Keratinocyte (primary cell): Measurements from ENCODE around the gene MAGEH1. TPM values are rescaled to one million over a fixed set of nuclear protein-coding genes. Genes with fewer than 3 reads are reported as not detected.

Experiments
- DNase-seq: peaks from one replicate; pipeline ENCODE4 v3.0.0-alpha.2; 2011; ENCODE audit warnings: low read depth, missing footprints, low spot score
- FAIRE-seq: peaks from 2 replicates; lab custom pipeline; 2011; peaks lifted over from hg19 to GRCh38; lab: Jason Lieb, UNC
- H2AFZ ChIP-seq: 2 replicates; pipeline ENCODE4 v1.6.0; 2012; ENCODE audit warnings: low read length, control low read depth, inconsistent platforms; ENCODE audit not compliant: control insufficient read depth
- H3K27ac ChIP-seq: 2 replicates; pipeline ENCODE4 v1.5.1; 2011; ENCODE audit warnings: low read length; ENCODE audit not compliant: control insufficient read depth, insufficient read depth
- H3K27me3 ChIP-seq: 3 replicates; pipeline ENCODE4 v1.6.0; 2011; ENCODE audit warnings: low read length; ENCODE audit not compliant: control insufficient read depth, insufficient read depth; ENCODE audit errors: extremely low read depth
- H3K36me3 ChIP-seq, 2 experiments: 2 replicates in 1 of 2; 3 replicates in 1 of 2; pipeline ENCODE4 v1.5.1; 2011; ENCODE audit warnings: low read length in 2 of 2, mild to moderate bottlenecking in 1 of 2; ENCODE audit not compliant: control insufficient read depth in 2 of 2, insufficient read depth in 2 of 2; ENCODE audit errors: extremely low read depth in 1 of 2
- H3K4me1 ChIP-seq: 3 replicates; pipeline ENCODE4 v1.5.1; 2011; ENCODE audit warnings: low read length; ENCODE audit not compliant: control insufficient read depth, insufficient read depth; ENCODE audit errors: extremely low read depth
- H3K4me2 ChIP-seq: 3 replicates; pipeline ENCODE4 v1.6.0; 2011; ENCODE audit warnings: low read depth, low read length; ENCODE audit not compliant: control insufficient read depth, insufficient read depth; ENCODE audit errors: extremely low read depth
- H3K4me3 ChIP-seq, 3 experiments: fragments of 200-600 bp in 1 of 3; sonication (generic) in 1 of 3; 2 replicates in 2 of 3; 3 replicates in 1 of 3; pipeline ENCODE4 v1.5.1; 2011 to 2016; ENCODE audit warnings: low read length in 3 of 3, mild to moderate bottlenecking in 3 of 3, control low read depth in 2 of 3, inconsistent platforms in 1 of 3, low read depth in 1 of 3, mixed read lengths in 1 of 3, mixed run types in 1 of 3, moderate library complexity in 1 of 3; ENCODE audit not compliant: control insufficient read depth in 2 of 3, insufficient read depth in 2 of 3; ENCODE audit errors: extremely low read depth in 1 of 3
- H3K79me2 ChIP-seq: 2 replicates; pipeline ENCODE4 v1.6.0; 2012; ENCODE audit warnings: low read length; ENCODE audit not compliant: control insufficient read depth, insufficient read depth
- H3K9ac ChIP-seq: 3 replicates; pipeline ENCODE4 v1.6.0; 2011; ENCODE audit warnings: low read length; ENCODE audit not compliant: control insufficient read depth, insufficient read depth; ENCODE audit errors: extremely low read depth
- H3K9me1 ChIP-seq: 3 replicates; pipeline ENCODE4 v1.6.0; 2011; ENCODE audit warnings: low read length; ENCODE audit not compliant: control insufficient read depth, insufficient read depth; ENCODE audit errors: extremely low read depth
- H3K9me3 ChIP-seq: 2 replicates; pipeline ENCODE4 v1.5.1; 2012; ENCODE audit warnings: low read depth, low read length; ENCODE audit not compliant: control insufficient read depth
- H4K20me1 ChIP-seq: 3 replicates; pipeline ENCODE4 v1.6.0; 2011; ENCODE audit warnings: low read length; ENCODE audit not compliant: control insufficient read depth, insufficient read depth; ENCODE audit errors: extremely low read depth
- EZH2 ChIP-seq: IDR thresholded peaks from one replicate; pipeline ENCODE4 v1.6.1; 2012; ENCODE audit warnings: inconsistent platforms, mild to moderate bottlenecking, low read length, moderate library complexity
- dilution Hi-C: fragments of 300-500 bp; cut with MboI; formaldehyde crosslinking; loops from one replicate; pipeline ENCODE4 v1.7.0; 2020; ENCODE audit warnings: low sequenced_read_pairs; ENCODE audit not compliant: extremely low pct_ligation_motif_present
- polyA plus RNA-seq, 5 experiments: library from polyadenylated mRNA; depleted of rRNA in 3 of 5; stranded (reverse) in 3 of 5; stranded (forward) in 1 of 5; unstranded in 1 of 5; fragments of >200 nt; gene quantifications; 1 replicate in 1 of 5; 2 replicates in 3 of 5; 3 replicates in 1 of 5; pipeline versions ENCODE4 v1.2.1 to v1.2.3, GENCODE V29; 2011 to 2012; ENCODE audit warnings: missing spikeins in 2 of 5, low read depth in 1 of 5, low replicate concordance in 1 of 5
- small RNA-seq, 3 experiments: library from RNA; depleted of rRNA; stranded (forward); fragments of <200 nt; gene quantifications; one replicate each; pipeline ENCODE3, GENCODE V24; 2012; ENCODE audit warnings: low read depth in 3 of 3, low replicate concordance in 1 of 3; ENCODE audit not compliant: insufficient read length in 3 of 3
- TF ChIP-seq, protein P1 (sequence below), 3 experiments: IDR thresholded peaks in 1 of 3; conservative IDR thresholded peaks in 1 of 3; optimal IDR thresholded peaks in 1 of 3; 2 replicates in 2 of 3; 3 replicates in 1 of 3; pipeline versions ENCODE3 to v1.5.1; 2011; ENCODE audit warnings: low read length in 3 of 3, mild to moderate bottlenecking in 3 of 3, moderate library complexity in 2 of 3, control low read depth in 1 of 3, inconsistent platforms in 1 of 3; ENCODE audit not compliant: insufficient read depth in 2 of 3; ENCODE audit errors: extremely low read depth in 1 of 3

MAGEH1 gene
- polyA plus RNA-seq, 1 donor (not counting 4 experiments of a cell fraction or from before 2014, with no cell fraction given) = 6.7 TPM

GRCh38 chrX:55490974-55491373 is 39.0 kb downstream of the MAGEH1 start:
- H3K36me3 ChIP-seq = no peaks in the 10 kb centered on the region
- H3K4me3 ChIP-seq = no peak overlapping the region
- no peaks in the 10 kb centered on the region for H3K9me1 ChIP-seq
- H3K79me2 ChIP-seq = no peaks in the 10 kb centered on the region
- H3K9me3 ChIP-seq = no peaks in the 10 kb centered on the region
- H3K9ac ChIP-seq = no peak overlapping the region
- H3K4me2 ChIP-seq = no peak overlapping the region
- no peaks in the 10 kb centered on the region for H3K27me3 ChIP-seq
- dilution Hi-C loops = no loop called here
- TF ChIP-seq EZH2 = no peak
- TF ChIP-seq, protein P1, sequence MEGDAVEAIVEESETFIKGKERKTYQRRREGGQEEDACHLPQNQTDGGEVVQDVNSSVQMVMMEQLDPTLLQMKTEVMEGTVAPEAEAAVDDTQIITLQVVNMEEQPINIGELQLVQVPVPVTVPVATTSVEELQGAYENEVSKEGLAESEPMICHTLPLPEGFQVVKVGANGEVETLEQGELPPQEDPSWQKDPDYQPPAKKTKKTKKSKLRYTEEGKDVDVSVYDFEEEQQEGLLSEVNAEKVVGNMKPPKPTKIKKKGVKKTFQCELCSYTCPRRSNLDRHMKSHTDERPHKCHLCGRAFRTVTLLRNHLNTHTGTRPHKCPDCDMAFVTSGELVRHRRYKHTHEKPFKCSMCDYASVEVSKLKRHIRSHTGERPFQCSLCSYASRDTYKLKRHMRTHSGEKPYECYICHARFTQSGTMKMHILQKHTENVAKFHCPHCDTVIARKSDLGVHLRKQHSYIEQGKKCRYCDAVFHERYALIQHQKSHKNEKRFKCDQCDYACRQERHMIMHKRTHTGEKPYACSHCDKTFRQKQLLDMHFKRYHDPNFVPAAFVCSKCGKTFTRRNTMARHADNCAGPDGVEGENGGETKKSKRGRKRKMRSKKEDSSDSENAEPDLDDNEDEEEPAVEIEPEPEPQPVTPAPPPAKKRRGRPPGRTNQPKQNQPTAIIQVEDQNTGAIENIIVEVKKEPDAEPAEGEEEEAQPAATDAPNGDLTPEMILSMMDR (optimal IDR thresholded peaks at IDR 0.05 in 1 of 3, IDR thresholded peaks at IDR 0.05 in 1 of 3, conservative IDR thresholded peaks at IDR 0.05 in 1 of 3; ENCODE audit: extremely low read depth in 1 of 3, insufficient read depth in 2 of 3, low read length in 3 of 3) = no peak
- peaks cover 7% of the 10 kb centered on the region for H3K4me1 ChIP-seq
- H4K20me1 ChIP-seq = no peaks in the 10 kb centered on the region
- no peak overlapping the region for H3K27ac ChIP-seq
- no peak overlapping the region for H2AFZ ChIP-seq
- DNase-seq (no peak), FAIRE-seq (no peak)

Small RNA genes lying within 50 kb of the gene (small RNA-seq; reads per million reads assigned to genes)
- gene MIR4536-2 = 0 to 0.33 (median 0) reads per million in 3 experiments

Other genes with a start within 250 kb of the MAGEH1 start
- gene PAGE5, start 231.8 kb upstream of the MAGEH1 start, polyA plus RNA-seq = not detected in 3 replicates
- not detected in 3 replicates for gene PAGE3, start 187.2 kb upstream of the MAGEH1 start, polyA plus RNA-seq
- gene USP51, start 37.7 kb downstream of the MAGEH1 start, polyA plus RNA-seq = 0.28 to 0.57 TPM (median 0.39 TPM) in 3 replicates
- not detected in 3 replicates for gene FOXR2, start 171.3 kb downstream of the MAGEH1 start, polyA plus RNA-seq